Right lobe of liver (tissue), 6 donors: ENCODE measurements around the gene PCTP. TPM values are rescaled to one million over a fixed set of nuclear protein-coding genes. Genes with fewer than 3 reads are reported as not detected.

Experiments
- ATAC-seq, 4 donors: fragments of 200-7000 bp; cut with Tn5 transposase; one replicate each; pipeline ENCODE4 v1.9.1; 2020; ENCODE audit warnings: mild to moderate bottlenecking in 4 of 4, moderate library complexity in 4 of 4
- DNase-seq, 3 donors: peaks; one replicate each; pipeline ENCODE4 v3.0.0-alpha.2; 2020
- H3K27ac ChIP-seq, 3 donors: fragments of 200-600 bp; one replicate each; pipeline ENCODE4 v1.8.0; 2022
- H3K27me3 ChIP-seq, 2 donors: fragments of 200-600 bp; one replicate each; pipeline ENCODE4 v1.8.0; 2022
- H3K36me3 ChIP-seq, 4 donors: fragments of 200-600 bp; sonication (generic) in 1 of 4; one replicate each; pipeline versions ENCODE4 v1.5.1 to v1.8.0; 2017 to 2022; ENCODE audit warnings: control low read depth in 1 of 4
- H3K4me1 ChIP-seq, 4 donors: fragments of 200-600 bp; sonication (generic) in 1 of 4; one replicate each; pipeline versions ENCODE4 v1.5.1 to v1.8.0; 2017 to 2022; ENCODE audit warnings: control low read depth in 1 of 4
- H3K4me3 ChIP-seq, 3 donors: fragments of 200-600 bp; one replicate each; pipeline ENCODE4 v1.8.0; 2022
- H3K9me3 ChIP-seq, 4 donors: fragments of 200-600 bp; sonication (generic) in 1 of 4; one replicate each; pipeline versions ENCODE4 v1.5.1 to v1.8.0; 2017 to 2022; ENCODE audit warnings: control low read depth in 1 of 4
- CTCF ChIP-seq, 4 donors: fragments of 200-600 bp in 3 of 4; fragments of 450-650 bp in 1 of 4; IDR thresholded peaks; one replicate each; pipeline versions ENCODE4 v1.5.1 to v1.8.0; 2016 to 2022; ENCODE audit warnings: antibody characterized with exemption in 4 of 4, mild to moderate bottlenecking in 2 of 4
- POLR2A ChIP-seq: fragments of 450-650 bp; IDR thresholded peaks from one replicate; pipeline ENCODE4 v1.6.1; 2017; ENCODE audit warnings: antibody characterized with exemption, mild to moderate bottlenecking
- WGBS: methylation state at CpG from one replicate; pipeline ENCODE4 v1.1.6; 2018; ENCODE audit warnings: low coverage, low lambda C conversion rate; ENCODE audit not compliant: insufficient coverage; ENCODE audit errors: missing lambda C conversion rate; 5-methylcytosine and 5-hydroxymethylcytosine counted together
- intact Hi-C, 2 donors: fragments of 100-400 bp; cut with DNase I; formaldehyde crosslinking; loops; one replicate each; pipeline versions ENCODE4 v1.11.2 to v1.14.1; 2022
- total RNA-seq, 6 experiments: library from RNA; depleted of rRNA in 2 of 6; stranded (reverse); fragments of >200 nt in 2 of 6; fragmentation: NEBNext Ultra II Directional in 3 of 6; extraction: Animal tissue kit (Norgen Biotek cat#: 25700) in 3 of 6; gene quantifications; one replicate each; pipeline versions ENCODE4 v1.1.0 to v1.2.4, GENCODE V29; 2016 to 2023
- donor health status: DM: no; HTN: yes; CAD: no.
- donor health status: DM: no; HTN: no; CAD: no.
- donor health status: DM: no; HTN: no; CAD: no.
- donor health status: DM: no; HTN: yes; CAD: no.
- donor health status: DM: no; HTN: yes; CAD: no.

PCTP gene
- total RNA-seq, 6 experiments from 2014 or later, result 27.4 to 82.6 (median 68.1) TPM

- ATAC-seq (peak in 3 of 4 donors; percentile 36 to 40 (median 37)), DNase-seq (peak in 1 of 3 donors; percentile 62)
- 42% methylated on average over 3 of the region's 3 CpGs for WGBS
- Histone ChIP-seq H3K9me3 (no peaks in the 10 kb centered on the region), H3K4me1 (peaks cover 0 to 21% (median 8%) of the 10 kb centered on the region in 4 donors), H3K27me3 (no peaks in the 10 kb centered on the region), H3K27ac (no peak overlapping the region), H3K4me3 (no peak overlapping the region), H3K36me3 (no peaks in the 10 kb centered on the region)
- intact Hi-C loops, result no loop called here
- TF ChIP-seq CTCF (IDR thresholded peaks at IDR 0.05) (no peak), POLR2A (no peak)
Measured at GRCh38 chr17:55743103-55743679, 7.7 kb upstream of the PCTP start.

- ATAC-seq (no peak), DNase-seq (no peak)
- H3K27me3 ChIP-seq, result no peaks in the 10 kb centered on the region
- 100% methylated on average over 1 of the region's 1 CpG for WGBS
- TF ChIP-seq CTCF (IDR thresholded peaks at IDR 0.05) (no peak), POLR2A (no peak)
- H3K36me3 ChIP-seq, result no peaks in the 10 kb centered on the region
- H3K27ac ChIP-seq, result no peak overlapping the region
- H3K4me1 ChIP-seq, result peaks cover 0 to 18% (median 9%) of the 10 kb centered on the region in 4 donors
- intact Hi-C loops, result no loop called here
- H3K9me3 ChIP-seq, result no peaks in the 10 kb centered on the region
- H3K4me3 ChIP-seq, result no peak overlapping the region
Measured at GRCh38 chr17:55745258-55745657, 5.6 kb upstream of the PCTP start.

- Histone ChIP-seq H3K36me3 (no peaks in the 10 kb centered on the region), H3K27ac (peak overlapping the region in 2 of 3 donors; percentile 49 to 71), H3K4me3 (no peak overlapping the region), H3K27me3 (no peaks in the 10 kb centered on the region), H3K9me3 (no peaks in the 10 kb centered on the region), H3K4me1 (peaks cover 0 to 23% (median 9%) of the 10 kb centered on the region in 4 donors)
- no peak for TF ChIP-seq POLR2A
- no peak for TF ChIP-seq CTCF (IDR thresholded peaks at IDR 0.05)
- WGBS, result 11% methylated on average over 1 of the region's 1 CpG
- ATAC-seq (peak in 3 of 4 donors; percentile 12 to 50 (median 28)), DNase-seq (no peak)
- intact Hi-C loops, result no loop called here
Measured at GRCh38 chr17:55746466-55746865, 4.4 kb upstream of the PCTP start.

- no peaks in the 10 kb centered on the region for H3K9me3 ChIP-seq
- H3K36me3 ChIP-seq, result no peaks in the 10 kb centered on the region
- no peaks in the 10 kb centered on the region for H3K27me3 ChIP-seq
- 18% methylated on average over 3 of the region's 3 CpGs for WGBS
- TF ChIP-seq POLR2A, result no peak
- TF ChIP-seq CTCF (IDR thresholded peaks at IDR 0.05), result no peak
- intact Hi-C loops, result no loop called here
- peaks cover 0 to 26% (median 12%) of the 10 kb centered on the region in 4 donors for H3K4me1 ChIP-seq
- peak overlapping the region in 2 of 3 donors; percentile 49 to 71 for H3K27ac ChIP-seq
- DNase-seq (no peak), ATAC-seq (peak in 3 of 4 donors; percentile 7 to 46 (median 20))
- no peak overlapping the region for H3K4me3 ChIP-seq
Measured at GRCh38 chr17:55747209-55747608, 3.6 kb upstream of the PCTP start.
